GM18867 (cell line): ENCODE results near the gene KLHDC7B.
"Not testable (repeated sequence)": the region's sequence is repeated elsewhere in the genome, so short reads cannot be mapped to it uniquely, and the experiment has no call there.

Experiments used
- ATAC-seq: cut with Tn5 transposase; IDR thresholded peaks from one replicate; pipeline ENCODE4 v1.9.1; 2021; ENCODE audit warnings: mild to moderate bottlenecking, moderate library complexity; ENCODE audit not compliant: unreplicated experiment

KLHDC7B gene

GRCh38 chr22:50529416-50529896 is 16.2 kb upstream of the KLHDC7B start:
- ATAC-seq, result no peak

GRCh38 chr22:50529897-50530579 is 15.7 kb upstream of the KLHDC7B start, which contains the start of gene TYMP:
Gene TYMP, minus strand, starts transcription at chr22:50530012. Its CDS starts 303 bp downstream, at chr22:50529709.
- ATAC-seq, result peak; percentile 24

GRCh38 chr22:50530580-50530876 is 15.2 kb upstream of the KLHDC7B start:
- ATAC-seq, result no peak

- ATAC-seq, result peak; percentile 22
Observed at GRCh38 chr22:50530877-50531545, 14.7 kb upstream of the KLHDC7B start.

GRCh38 chr22:50531546-50531961 is 14.1 kb upstream of the KLHDC7B start:
- peak; percentile 24 for ATAC-seq

GRCh38 chr22:50531962-50532674 is 13.6 kb upstream of the KLHDC7B start:
- ATAC-seq, result peak; percentile 3

- ATAC-seq, result no peak
Observed at GRCh38 chr22:50532824-50533796, 12.6 kb upstream of the KLHDC7B start.

- ATAC-seq, result not testable (repeated sequence)
Observed at GRCh38 chr22:50533856-50534711, 11.6 kb upstream of the KLHDC7B start.

GRCh38 chr22:50535113-50535512 is 10.6 kb upstream of the KLHDC7B start:
- no peak for ATAC-seq

GRCh38 chr22:50536226-50536625 is 9.5 kb upstream of the KLHDC7B start:
- ATAC-seq, result no peak

- ATAC-seq, result no peak
Observed at GRCh38 chr22:50537765-50538164, 7.9 kb upstream of the KLHDC7B start.

GRCh38 chr22:50540381-50540780 is 5.3 kb upstream of the KLHDC7B start:
- no peak for ATAC-seq

GRCh38 chr22:50541667-50542026 is 4.1 kb upstream of the KLHDC7B start:
- not testable (repeated sequence) for ATAC-seq

GRCh38 chr22:50542416-50542927 is 3.2 kb upstream of the KLHDC7B start:
- no peak for ATAC-seq

GRCh38 chr22:50544078-50544745 is 1.5 kb upstream of the KLHDC7B start:
- peak; percentile 30 for ATAC-seq

GRCh38 chr22:50544746-50545253 is 899 bp upstream of the KLHDC7B start:
- ATAC-seq, result no peak

- no peak for ATAC-seq
Observed at GRCh38 chr22:50546326-50547262, 895 bp downstream of the KLHDC7B start.
